HG03135 (cell line): ENCODE results near the gene CCNE1.

Source experiments
- ATAC-seq: cut with Tn5 transposase; IDR thresholded peaks from one replicate; pipeline ENCODE4 v1.9.1; 2021; ENCODE audit warnings: mild to moderate bottlenecking, moderate library complexity; ENCODE audit not compliant: unreplicated experiment

CCNE1 gene

GRCh38 chr19:29841559-29842367, 30.0 kb downstream of the CCNE1 start:
- ATAC-seq = no peak

DNA sequence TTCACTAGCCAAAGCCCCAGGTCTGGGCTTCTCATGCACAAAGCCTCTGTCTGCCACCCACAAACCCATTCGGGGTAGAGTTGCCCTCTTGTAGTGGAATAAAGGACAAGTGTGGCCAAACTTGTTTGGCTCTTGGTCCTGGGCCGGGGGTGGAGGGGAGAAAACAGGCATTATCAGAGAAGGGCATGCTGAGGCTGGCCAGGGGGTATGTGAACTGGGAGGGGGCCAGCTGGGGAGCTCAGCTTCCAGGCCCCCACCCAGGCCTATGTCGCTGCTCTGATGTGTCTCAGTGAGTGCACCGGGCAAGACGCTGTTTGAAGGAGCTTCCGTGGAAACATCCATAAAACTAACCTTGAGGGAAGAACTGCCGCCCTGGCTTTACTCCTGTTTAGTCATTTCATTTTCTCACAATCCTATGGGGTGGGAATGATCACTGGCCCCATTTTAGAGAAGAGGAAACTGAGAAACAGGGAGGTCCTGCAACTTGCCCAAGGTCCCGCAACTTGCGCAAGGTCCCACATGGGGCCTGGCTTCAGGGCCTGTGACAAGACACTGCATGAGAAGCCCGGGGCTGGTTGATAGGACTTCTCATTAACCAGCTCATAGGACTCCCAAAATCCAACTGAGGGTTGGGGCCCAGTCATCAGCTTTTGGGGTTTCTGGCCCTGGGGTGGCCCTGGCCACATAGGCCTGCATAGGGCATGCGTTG, 30.8 kb downstream of the CCNE1 start:
- no peak for ATAC-seq

DNA sequence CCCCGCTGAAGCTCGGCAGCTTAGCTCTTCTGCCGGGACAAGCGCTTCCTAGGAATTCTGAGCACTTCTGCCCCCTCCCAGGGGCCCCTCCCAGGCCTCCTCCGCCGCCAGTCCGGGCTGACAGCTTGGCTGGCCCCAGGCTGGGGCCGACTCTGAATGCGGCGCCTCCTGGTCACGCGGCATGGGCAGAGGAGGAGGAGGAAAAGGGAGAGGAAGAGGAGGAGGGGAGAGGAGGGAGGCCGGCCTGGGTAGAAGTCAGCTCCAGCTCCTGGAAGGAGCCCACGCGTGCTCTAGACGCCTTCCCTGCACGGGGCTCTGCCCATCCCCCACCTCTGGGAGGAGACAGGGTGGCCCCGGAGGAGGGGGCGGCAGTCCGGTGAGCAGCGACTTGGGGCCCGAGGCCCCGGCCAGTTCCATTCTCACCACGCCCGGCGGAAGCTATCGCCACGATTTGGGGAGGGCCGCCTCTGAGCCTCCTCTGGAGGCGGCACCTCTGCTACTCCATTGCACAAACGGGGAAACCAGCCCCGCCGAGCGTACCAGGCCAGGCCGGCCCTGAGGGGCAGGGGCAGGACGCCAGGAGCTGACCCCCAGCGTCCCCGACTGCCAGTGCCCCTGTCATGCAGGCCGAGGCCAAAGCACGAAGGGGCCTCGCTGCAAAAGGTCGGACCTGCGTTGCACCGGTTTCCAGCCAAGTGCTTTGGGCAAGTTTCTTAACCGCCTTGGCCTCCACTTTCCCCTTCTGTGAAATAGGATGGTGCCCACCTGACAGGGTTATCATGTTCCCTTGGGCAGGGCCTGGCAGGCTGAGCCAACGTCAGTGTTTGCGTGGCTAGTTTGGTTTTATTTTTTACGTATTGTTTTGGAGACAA, 31.6 kb downstream of the CCNE1 start:
- ATAC-seq = no peak

GRCh38 chr19:29844891-29845573, 33.2 kb downstream of the CCNE1 start:
- peak; percentile 76 for ATAC-seq

DNA sequence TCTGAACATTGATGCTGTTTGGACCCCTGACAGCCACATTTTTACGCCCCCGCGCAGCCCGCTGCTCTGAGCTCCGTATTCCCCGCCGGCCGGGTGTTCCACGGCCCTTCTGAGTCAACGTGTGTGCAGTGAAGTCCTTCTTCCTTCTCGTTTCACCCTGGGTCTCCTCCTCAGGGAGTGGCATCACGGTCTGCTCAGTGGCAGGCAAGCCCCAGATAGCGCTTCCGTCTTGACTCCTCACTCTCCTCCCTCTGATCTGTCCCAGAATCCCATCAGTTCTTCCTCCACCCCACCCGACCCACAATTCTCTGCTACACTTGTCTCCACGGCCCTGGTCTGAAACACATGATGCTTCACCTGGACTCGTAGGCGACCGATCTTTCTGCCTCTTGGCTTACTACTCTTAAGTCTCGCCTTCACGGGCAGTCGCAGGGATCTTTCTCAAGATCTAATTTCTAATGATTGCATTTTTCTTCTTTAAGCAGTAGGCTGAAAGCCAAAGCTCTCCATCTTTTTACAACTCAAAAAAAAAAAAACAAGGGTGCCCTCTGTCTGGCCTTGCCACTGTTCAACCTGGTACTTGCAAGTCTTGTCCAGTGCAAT, 33.9 kb downstream of the CCNE1 start:
- ATAC-seq = no peak

GRCh38 chr19:29849208-29849607, 37.4 kb downstream of the CCNE1 start:
- no peak for ATAC-seq

GRCh38 chr19:29850482-29850881, 38.7 kb downstream of the CCNE1 start:
- ATAC-seq = no peak

- no peak for ATAC-seq
Measured at GRCh38 chr19:29851769-29852521, 40.2 kb downstream of the CCNE1 start.

DNA sequence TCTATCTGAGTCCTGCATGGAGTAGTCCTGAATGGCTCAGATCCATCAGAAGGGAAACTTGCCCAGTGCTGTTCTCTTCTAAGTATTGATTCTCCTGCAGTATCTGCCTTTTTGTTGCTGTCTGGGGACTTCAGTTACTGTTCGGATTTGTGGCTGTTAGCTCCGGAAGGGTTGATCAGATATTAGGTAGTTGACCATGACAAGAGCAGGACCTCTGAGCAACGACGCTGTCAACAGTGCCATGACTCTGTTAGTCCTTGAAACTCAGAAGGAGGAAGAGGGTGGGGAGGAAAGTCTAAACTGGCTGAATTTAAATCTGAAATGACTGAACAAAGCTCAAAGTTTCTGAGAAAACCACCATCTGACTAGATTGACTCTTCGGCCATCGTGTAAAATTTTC, 42.2 kb downstream of the CCNE1 start:
- ATAC-seq = no peak

DNA sequence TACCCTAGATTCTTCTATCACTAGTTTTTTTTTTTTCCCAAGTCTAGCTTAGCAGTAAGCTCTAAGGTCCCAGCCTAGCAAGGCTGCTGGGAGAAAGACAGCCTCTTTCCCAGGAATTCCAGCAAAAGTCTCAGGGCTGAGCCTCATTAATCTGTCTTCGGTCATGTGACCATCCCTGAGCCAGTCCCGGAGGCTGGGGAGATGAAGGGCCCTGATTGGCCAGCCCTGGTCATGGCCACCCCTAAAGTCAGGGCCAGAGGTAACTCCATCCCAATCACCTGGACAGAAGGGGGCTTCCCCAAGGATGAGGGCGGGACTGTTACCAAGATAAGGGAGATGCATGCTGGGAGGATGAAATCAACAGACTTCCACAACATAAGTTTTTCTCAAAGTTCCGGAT, 43.3 kb downstream of the CCNE1 start:
- no peak for ATAC-seq

DNA sequence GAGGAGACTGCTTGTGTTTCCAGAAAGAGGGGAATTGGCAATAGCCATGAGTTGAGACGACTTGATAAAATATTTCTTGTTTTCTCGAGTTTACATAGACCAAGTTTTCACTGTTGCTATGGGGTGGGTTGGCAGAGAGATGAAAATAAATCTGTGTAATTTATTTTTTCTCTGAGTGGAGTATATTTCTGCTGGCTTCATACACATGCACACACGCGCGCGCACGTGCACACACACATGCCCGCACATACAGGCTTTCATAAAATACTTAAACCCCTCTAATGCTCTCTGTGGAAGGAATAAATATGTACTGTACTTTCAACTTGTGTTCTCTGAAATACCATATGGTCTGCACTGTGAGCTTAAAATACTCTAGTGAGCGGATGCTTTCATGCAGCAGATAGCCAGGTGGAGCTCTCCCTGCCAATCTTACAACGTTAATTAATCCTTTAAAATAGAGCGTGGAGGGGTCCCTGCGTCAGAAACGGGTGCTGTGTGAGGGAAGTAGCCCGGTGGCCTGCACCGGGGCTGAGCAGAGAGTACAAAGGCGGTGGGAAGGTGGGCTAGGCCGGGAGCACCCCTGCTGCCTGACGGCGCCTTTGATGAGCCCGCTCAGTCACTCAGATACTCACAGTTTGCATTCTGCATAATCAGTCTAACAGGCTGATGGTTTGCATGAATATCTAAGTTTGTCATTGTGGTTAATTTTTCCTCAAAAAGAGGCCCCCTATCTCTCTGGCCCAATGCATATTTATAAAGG, 44.1 kb downstream of the CCNE1 start:
- no peak for ATAC-seq

- ATAC-seq = no peak
Measured at GRCh38 chr19:29858000-29858596, 46.3 kb downstream of the CCNE1 start.

DNA sequence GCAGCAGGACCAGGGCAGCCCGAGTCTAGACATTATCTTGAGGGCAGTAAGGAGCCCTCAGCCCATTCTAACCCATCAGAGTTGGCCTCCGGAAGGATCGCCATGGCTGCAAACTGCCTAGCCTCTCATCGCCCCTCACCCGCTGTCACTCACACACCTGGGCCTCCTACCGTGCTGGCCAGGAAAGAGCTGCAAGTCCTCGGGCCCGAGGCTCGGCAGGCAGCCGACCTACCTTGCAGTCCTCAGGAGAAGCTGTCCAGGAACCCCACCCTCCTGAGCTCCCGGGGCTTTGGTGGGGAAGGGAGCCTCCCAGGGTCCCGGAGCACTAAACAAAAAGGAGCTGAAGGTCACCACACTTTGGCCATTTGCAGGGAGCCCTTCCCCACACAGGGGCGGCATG, 46.8 kb downstream of the CCNE1 start:
- ATAC-seq = no peak

DNA sequence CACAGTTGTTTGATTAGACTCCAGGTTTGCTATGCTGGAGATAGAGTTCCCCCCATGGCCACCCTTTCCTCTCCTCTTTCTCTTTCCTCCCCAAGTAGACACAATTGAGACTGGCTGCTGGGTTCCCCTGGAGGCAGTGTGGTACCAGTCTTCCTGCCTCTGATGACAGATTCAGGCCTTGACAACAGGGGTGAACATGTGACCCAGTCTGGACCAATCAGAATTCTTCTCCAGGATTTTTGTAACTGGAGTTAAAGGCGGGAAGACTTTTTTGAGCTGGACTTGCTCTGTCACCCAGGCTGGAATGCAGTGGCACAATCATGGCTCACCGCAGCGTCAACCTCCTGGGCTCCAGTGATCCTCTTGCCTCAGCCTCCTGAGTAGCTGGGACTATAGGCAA, 48.7 kb downstream of the CCNE1 start:
- ATAC-seq = no peak

DNA sequence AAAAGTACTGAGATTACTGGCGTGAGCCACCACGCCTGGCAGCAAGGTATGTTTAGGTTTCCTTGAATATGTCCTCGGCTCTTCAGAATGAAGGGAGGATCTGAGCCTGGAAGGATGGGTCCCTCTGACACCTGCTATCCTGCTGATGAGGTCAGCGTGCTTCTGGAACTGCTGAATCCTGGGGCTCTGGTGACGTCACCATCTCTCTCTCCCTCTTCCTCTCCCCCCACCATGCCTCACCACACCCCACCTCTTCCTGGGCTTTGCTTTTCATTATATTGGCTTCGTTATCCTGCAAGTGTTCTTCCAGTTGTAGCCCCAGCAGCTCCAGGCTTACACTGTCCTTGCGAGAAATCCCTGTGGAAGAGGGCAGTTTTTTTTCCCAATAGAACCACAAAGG, 49.8 kb downstream of the CCNE1 start:
- ATAC-seq = no peak

- no peak for ATAC-seq
Measured at GRCh38 chr19:29866011-29866410, 54.2 kb downstream of the CCNE1 start.

DNA sequence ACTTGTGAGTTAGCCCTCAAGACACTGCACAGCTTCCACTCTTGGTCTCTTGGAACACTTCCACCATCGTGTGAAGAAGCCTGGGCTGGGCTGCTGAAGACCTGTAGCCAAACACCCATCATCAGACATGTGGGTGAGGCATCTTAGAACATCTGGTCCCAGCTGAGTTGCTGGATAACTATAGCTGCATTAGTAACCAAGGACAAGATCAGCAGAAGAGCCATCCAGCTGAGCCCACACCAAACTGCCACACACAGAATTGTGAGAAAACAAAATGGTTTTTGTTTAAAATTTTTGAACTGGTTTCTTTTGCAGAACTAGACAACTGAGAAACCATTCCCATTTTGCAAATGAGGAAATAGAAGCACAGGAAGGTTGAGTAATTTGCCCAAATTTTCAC, 56.2 kb downstream of the CCNE1 start:
- no peak for ATAC-seq

DNA sequence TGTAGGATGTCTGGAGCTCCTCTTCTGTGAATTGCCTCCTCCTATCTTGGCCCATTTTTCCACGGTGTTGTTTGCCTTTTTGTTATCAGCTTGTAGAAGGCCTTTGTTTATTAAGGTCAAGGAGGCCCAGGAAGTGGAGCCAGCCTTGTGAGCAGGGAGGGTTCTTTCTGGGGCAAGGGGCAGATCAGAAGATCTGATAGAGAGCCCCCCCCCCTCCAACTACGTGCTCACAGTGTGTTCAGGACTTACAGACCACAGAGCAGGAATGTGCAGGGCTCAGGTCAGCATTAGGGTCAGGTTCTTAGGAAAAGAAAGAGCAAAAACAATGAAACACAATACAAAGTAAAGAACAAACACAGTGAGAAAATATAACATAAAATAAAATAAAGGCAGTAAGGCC, 59.4 kb downstream of the CCNE1 start:
- no peak for ATAC-seq
